H9 (cell line): Measurements from ENCODE around the gene NSUN6. TPM values are rescaled to one million over a fixed set of nuclear protein-coding genes. Genes with fewer than 3 reads are reported as not detected.
A peak's percentile ranks its signal among the peaks of the same experiment; 100 is the strongest.

ENCODE experiments used
- DNase-seq: peaks from one replicate; pipeline ENCODE4 v3.0.0-alpha.2; 2017
- H2AFZ ChIP-seq: one replicate; pipeline ENCODE4 v1.6.1; 2013; ENCODE audit warnings: mild to moderate bottlenecking, low read length, control low read depth, moderate library complexity
- H2AK5ac ChIP-seq: 2 replicates; pipeline ENCODE4 v1.6.1; 2013; ENCODE audit warnings: low read length, control low read depth, mixed read lengths; ENCODE audit not compliant: insufficient read length
- H2BK120ac ChIP-seq: one replicate; pipeline ENCODE4 v1.6.1; 2013; ENCODE audit warnings: low read depth, mild to moderate bottlenecking, low read length, control low read depth, inconsistent platforms; ENCODE audit not compliant: poor library complexity, severe bottlenecking
- H2BK12ac ChIP-seq: 2 replicates; pipeline ENCODE4 v1.6.1; 2013; ENCODE audit warnings: low read length, control low read depth, mixed read lengths, low read depth; ENCODE audit not compliant: insufficient read length
- H2BK15ac ChIP-seq: 2 replicates; pipeline ENCODE4 v1.6.1; 2013; ENCODE audit warnings: low read depth, low read length, control low read depth
- H2BK20ac ChIP-seq: one replicate; pipeline ENCODE4 v1.6.1; 2013; ENCODE audit warnings: low read depth, mild to moderate bottlenecking, low read length, control low read depth, inconsistent platforms; ENCODE audit not compliant: poor library complexity, severe bottlenecking
- H2BK5ac ChIP-seq: 2 replicates; pipeline ENCODE4 v1.6.1; 2013; ENCODE audit warnings: low read length, control low read depth, mixed read lengths; ENCODE audit not compliant: insufficient read length
- H3K14ac ChIP-seq: 2 replicates; pipeline ENCODE4 v1.6.1; 2013; ENCODE audit warnings: low read length, control low read depth; ENCODE audit not compliant: insufficient read depth
- H3K18ac ChIP-seq: 2 replicates; pipeline ENCODE4 v1.6.1; 2013; ENCODE audit warnings: low read depth, mild to moderate bottlenecking, mixed read lengths, low read length, control low read depth; ENCODE audit not compliant: insufficient read length
- H3K23ac ChIP-seq: 2 replicates; pipeline ENCODE4 v1.6.1; 2013; ENCODE audit warnings: low read length, control low read depth, mixed read lengths, low read depth; ENCODE audit not compliant: insufficient read length
- H3K23me2 ChIP-seq: 2 replicates; pipeline ENCODE4 v1.6.1; 2013; ENCODE audit warnings: low read depth, mild to moderate bottlenecking, mixed read lengths, low read length, control low read depth; ENCODE audit not compliant: insufficient read length, poor library complexity, severe bottlenecking
- H3K27ac ChIP-seq: 2 replicates; pipeline ENCODE4 v1.5.1; 2013; ENCODE audit warnings: low read length, control low read depth, mixed read lengths, low read depth; ENCODE audit not compliant: insufficient read length
- H3K27me3 ChIP-seq: 2 replicates; pipeline ENCODE4 v1.6.1; 2013; ENCODE audit warnings: low read length, control low read depth, inconsistent platforms; ENCODE audit not compliant: insufficient read depth
- H3K4ac ChIP-seq: 2 replicates; pipeline ENCODE4 v1.6.1; 2013; ENCODE audit warnings: low read depth, mild to moderate bottlenecking, control low read depth, inconsistent platforms, low read length, moderate library complexity
- H3K4me1 ChIP-seq: 2 replicates; pipeline ENCODE4 v1.6.1; 2013; ENCODE audit warnings: low read length, control low read depth, inconsistent platforms; ENCODE audit not compliant: insufficient read depth
- H3K4me2 ChIP-seq: 2 replicates; pipeline ENCODE4 v1.6.1; 2013; ENCODE audit warnings: low read length, control low read depth, mixed read lengths; ENCODE audit not compliant: insufficient read length, insufficient read depth
- H3K56ac ChIP-seq: 2 replicates; pipeline ENCODE4 v1.6.1; 2013; ENCODE audit warnings: low read depth, mild to moderate bottlenecking, mixed read lengths, low read length, control low read depth; ENCODE audit not compliant: insufficient read length
- H3K79me1 ChIP-seq: 2 replicates; pipeline ENCODE4 v1.6.1; 2013; ENCODE audit warnings: low read depth, mild to moderate bottlenecking, moderate library complexity, low read length, control low read depth, inconsistent platforms; ENCODE audit not compliant: insufficient read depth, poor library complexity, severe bottlenecking
- H3K79me2 ChIP-seq: 2 replicates; pipeline ENCODE4 v1.6.1; 2013; ENCODE audit warnings: low read length, control low read depth, inconsistent platforms; ENCODE audit not compliant: insufficient read depth
- H3K9ac ChIP-seq: 2 replicates; pipeline ENCODE4 v1.6.1; 2013; ENCODE audit warnings: low read length, control low read depth, mixed read lengths; ENCODE audit not compliant: insufficient read length; ENCODE audit errors: extremely low read depth
- H3K9me3 ChIP-seq: one replicate; pipeline ENCODE4 v1.6.1; 2013; ENCODE audit warnings: low read depth, low read length, inconsistent platforms; ENCODE audit not compliant: control insufficient read depth
- H3T11ph ChIP-seq: one replicate; pipeline ENCODE4 v1.6.1; 2013; ENCODE audit warnings: mild to moderate bottlenecking, low read length, control low read depth, inconsistent platforms
- H4K20me1 ChIP-seq: one replicate; pipeline ENCODE4 v1.6.1; 2013; ENCODE audit not compliant: control insufficient read depth, insufficient read length, insufficient read depth
- H4K5ac ChIP-seq: 2 replicates; pipeline ENCODE4 v1.6.1; 2013; ENCODE audit warnings: low read depth, mild to moderate bottlenecking, mixed read lengths, low read length, control low read depth; ENCODE audit not compliant: insufficient read length
- H4K8ac ChIP-seq: replicated peaks from 2 replicates; pipeline ENCODE4 v1.6.1; 2013; ENCODE audit warnings: low read length, control low read depth, mixed read lengths, low read depth; ENCODE audit not compliant: insufficient read length
- H4K91ac ChIP-seq: 2 replicates; pipeline ENCODE4 v1.6.1; 2013; ENCODE audit warnings: low read depth, mild to moderate bottlenecking, moderate library complexity, mixed read lengths, low read length, control low read depth; ENCODE audit not compliant: insufficient read length
- H3K27ac Mint-ChIP-seq, 3 experiments: 2 replicates in 2 of 3; 3 replicates in 1 of 3; pipeline ENCODE4 v1.8.0; 2020 to 2021; ENCODE audit warnings: mixed read lengths in 3 of 3, mild to moderate bottlenecking in 1 of 3, moderate library complexity in 1 of 3
- H3K27me3 Mint-ChIP-seq: 2 replicates; pipeline ENCODE4 v1.8.0; 2021; ENCODE audit warnings: low read depth, mild to moderate bottlenecking, moderate library complexity, mixed read lengths
- H3K36me3 Mint-ChIP-seq, 3 experiments: 2 replicates in 2 of 3; 3 replicates in 1 of 3; pipeline ENCODE4 v1.8.0; 2020 to 2021; ENCODE audit warnings: low read depth in 3 of 3, mixed read lengths in 3 of 3; ENCODE audit not compliant: insufficient read depth in 1 of 3
- H3K4me1 Mint-ChIP-seq, 2 experiments: 2 replicates each; pipeline ENCODE4 v1.8.0; 2020; ENCODE audit warnings: mixed read lengths in 2 of 2
- H3K4me3 Mint-ChIP-seq, 2 experiments: 2 replicates in 1 of 2; 3 replicates in 1 of 2; pipeline ENCODE4 v1.8.0; 2020 to 2021; ENCODE audit warnings: mild to moderate bottlenecking in 2 of 2, mixed read lengths in 2 of 2, moderate library complexity in 1 of 2
- H3K9me3 Mint-ChIP-seq, 2 experiments: 2 replicates in 1 of 2; 3 replicates in 1 of 2; pipeline ENCODE4 v1.8.0; 2020; ENCODE audit warnings: mild to moderate bottlenecking in 2 of 2, mixed read lengths in 2 of 2, moderate library complexity in 1 of 2
- WGBS: extraction: QIAGEN DNeasy Blood & Tissue Kit; methylation state at CpG from one replicate; pipeline ENCODE4 v1.1.7; 2013; ENCODE audit warnings: missing lambda C conversion rate, low lambda C conversion rate, mixed read lengths; ENCODE audit not compliant: insufficient read length; ENCODE audit errors: extremely low coverage; 5-methylcytosine and 5-hydroxymethylcytosine counted together
- total RNA-seq: library from RNA; stranded (reverse); gene quantifications from 2 replicates; pipeline ENCODE4 v1.2.1, GENCODE V29; 2021
- TF ChIP-seq, protein P1 (sequence below): fragments of 200-600 bp; sonication (generic); conservative IDR thresholded peaks from 3 replicates; pipeline ENCODE4 v1.8.0; 2021; ENCODE audit warnings: antibody characterized with exemption, mild to moderate bottlenecking

NSUN6 gene
- total RNA-seq, 1 experiment from 2014 or later: 11.9 TPM

GRCh38 chr10:18684953-18685352 is 33.6 kb upstream of the NSUN6 start:
- Mint-ChIP-seq H3K36me3 (peaks cover 0 to 5% (median 0%) of the 10 kb centered on the region in 3 experiments; a peak in 2 of 7 replicates), H3K4me1 (peaks cover 10% of the 10 kb centered on the region in 2 experiments), H3K27ac (peak overlapping the region in 1 of 3 experiments; percentile 8; a peak in 1 of 7 replicates), H3K9me3 (no peaks in the 10 kb centered on the region), H3K4me3 (no peak overlapping the region), H3K27me3 (no peaks in the 10 kb centered on the region)
- H3K79me1 ChIP-seq: no peaks in the 10 kb centered on the region
- H3K27ac ChIP-seq: no peak overlapping the region
- no peak for DNase-seq
- no peaks in the 10 kb centered on the region for H4K20me1 ChIP-seq
- no peaks in the 10 kb centered on the region for H3K9me3 ChIP-seq
- H4K91ac ChIP-seq: no peak overlapping the region
- no peak overlapping the region for H2BK15ac ChIP-seq
- H2BK20ac ChIP-seq: no peak overlapping the region
- H3K14ac ChIP-seq: no peak overlapping the region
- no peak overlapping the region for H4K8ac ChIP-seq
- no peak overlapping the region for H2AK5ac ChIP-seq
- H3K27me3 ChIP-seq: no peaks in the 10 kb centered on the region
- H3K79me2 ChIP-seq: no peaks in the 10 kb centered on the region
- H4K5ac ChIP-seq: no peak overlapping the region
- H3K4me1 ChIP-seq: no peaks in the 10 kb centered on the region
- H3K23me2 ChIP-seq: no peaks in the 10 kb centered on the region
- H2BK120ac ChIP-seq: no peak overlapping the region
- H2BK5ac ChIP-seq: no peak overlapping the region
- no peak overlapping the region for H3K4ac ChIP-seq
- TF ChIP-seq, protein P1, sequence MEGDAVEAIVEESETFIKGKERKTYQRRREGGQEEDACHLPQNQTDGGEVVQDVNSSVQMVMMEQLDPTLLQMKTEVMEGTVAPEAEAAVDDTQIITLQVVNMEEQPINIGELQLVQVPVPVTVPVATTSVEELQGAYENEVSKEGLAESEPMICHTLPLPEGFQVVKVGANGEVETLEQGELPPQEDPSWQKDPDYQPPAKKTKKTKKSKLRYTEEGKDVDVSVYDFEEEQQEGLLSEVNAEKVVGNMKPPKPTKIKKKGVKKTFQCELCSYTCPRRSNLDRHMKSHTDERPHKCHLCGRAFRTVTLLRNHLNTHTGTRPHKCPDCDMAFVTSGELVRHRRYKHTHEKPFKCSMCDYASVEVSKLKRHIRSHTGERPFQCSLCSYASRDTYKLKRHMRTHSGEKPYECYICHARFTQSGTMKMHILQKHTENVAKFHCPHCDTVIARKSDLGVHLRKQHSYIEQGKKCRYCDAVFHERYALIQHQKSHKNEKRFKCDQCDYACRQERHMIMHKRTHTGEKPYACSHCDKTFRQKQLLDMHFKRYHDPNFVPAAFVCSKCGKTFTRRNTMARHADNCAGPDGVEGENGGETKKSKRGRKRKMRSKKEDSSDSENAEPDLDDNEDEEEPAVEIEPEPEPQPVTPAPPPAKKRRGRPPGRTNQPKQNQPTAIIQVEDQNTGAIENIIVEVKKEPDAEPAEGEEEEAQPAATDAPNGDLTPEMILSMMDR: no peak
- H3K23ac ChIP-seq: no peak overlapping the region
- H3K56ac ChIP-seq: no peak overlapping the region
- no CpG with 5 or more reads among the region's 3 CpGs for WGBS
- H3K18ac ChIP-seq: no peak overlapping the region
- no peak overlapping the region for H2BK12ac ChIP-seq
- no peak overlapping the region for H3K9ac ChIP-seq
- no peak overlapping the region for H2AFZ ChIP-seq
- no peak overlapping the region for H3T11ph ChIP-seq
- H3K4me2 ChIP-seq: no peak overlapping the region
